DOHH2 (cell line): ENCODE results near the gene DHX36.

Source experiments
- CTCF ChIP-seq: fragments of 200-600 bp; sonication (generic); IDR thresholded peaks from one replicate; pipeline ENCODE4 v1.5.1; 2014; ENCODE audit warnings: antibody characterized with exemption, mild to moderate bottlenecking, low read depth, low read length; ENCODE audit not compliant: poor library complexity, severe bottlenecking
- EZH2phosphoT487 ChIP-seq: fragments of 200-600 bp; sonication (generic); IDR thresholded peaks from 2 replicates; pipeline ENCODE4 v1.6.1; 2017; ENCODE audit warnings: borderline replicate concordance, mild to moderate bottlenecking, antibody characterized with exemption, low read length, moderate library complexity, mixed read lengths

GRCh38 chr3:154225536-154225935, 98.8 kb downstream of the DHX36 start:
- TF ChIP-seq CTCF (no peak), EZH2phosphoT487 (no peak)
